Peyer's patch (tissue), 4 donors: ENCODE data around the gene WWOX. TPM values are rescaled to one million over a fixed set of nuclear protein-coding genes. Genes with fewer than 3 reads are reported as not detected.

ENCODE experiments used
- DNase-seq, 3 donors: peaks; one replicate each; pipeline ENCODE4 v3.0.0-alpha.2; 2017 to 2019
- H3K27ac ChIP-seq, 4 donors: fragments of 200-600 bp; sonication (generic); one replicate each; pipeline ENCODE4 v1.5.1; 2016 to 2019
- H3K27me3 ChIP-seq, 2 donors: fragments of 200-600 bp; sonication (generic); one replicate each; pipeline ENCODE4 v1.5.1; 2019
- H3K36me3 ChIP-seq, 3 donors: fragments of 200-600 bp; sonication (generic); one replicate each; pipeline ENCODE4 v1.5.1; 2016 to 2019
- H3K4me1 ChIP-seq, 4 donors: fragments of 200-600 bp; sonication (generic); one replicate each; pipeline ENCODE4 v1.5.1; 2016 to 2019
- H3K4me3 ChIP-seq, 4 donors: fragments of 200-600 bp; sonication (generic); 1 replicate in 3 of 4; 2 replicates in 1 of 4; pipeline ENCODE4 v1.5.1; 2016 to 2019; ENCODE audit warnings: mild to moderate bottlenecking in 1 of 4
- H3K9me3 ChIP-seq, 4 donors: fragments of 200-600 bp; sonication (generic); one replicate each; pipeline ENCODE4 v1.5.1; 2016 to 2019; ENCODE audit warnings: mild to moderate bottlenecking in 1 of 4
- CTCF ChIP-seq, 6 experiments: fragments of 450-650 bp in 4 of 6; fragments of 200-600 bp in 2 of 6; sonication (generic) in 1 of 6; IDR thresholded peaks; one replicate each; pipeline ENCODE4 v1.5.1; 2017 to 2019; ENCODE audit warnings: antibody characterized with exemption in 6 of 6, mild to moderate bottlenecking in 3 of 6, moderate library complexity in 1 of 6
- POLR2A ChIP-seq, 2 donors: fragments of 450-650 bp; IDR thresholded peaks; one replicate each; pipeline ENCODE4 v1.5.1; 2017; ENCODE audit warnings: antibody characterized with exemption in 2 of 2, mild to moderate bottlenecking in 2 of 2, moderate library complexity in 2 of 2
- total RNA-seq, 4 donors: library from RNA; depleted of rRNA; stranded (reverse); fragments of >200 nt; gene quantifications; one replicate each; pipeline ENCODE4 v1.1.0, GENCODE V29; 2016

Gene WWOX
- total RNA-seq, 4 donors from 2014 or later, result 17.3 to 197 (median 57.5) TPM

GRCh38 chr16:78946556-78946955, 847.1 kb downstream of the WWOX start:
- H3K9me3 ChIP-seq, result no peaks in the 10 kb centered on the region
- no peak overlapping the region for H3K4me3 ChIP-seq
- no peak for DNase-seq
- H3K27ac ChIP-seq, result no peak overlapping the region
- H3K36me3 ChIP-seq, result no peaks in the 10 kb centered on the region
- H3K27me3 ChIP-seq, result no peaks in the 10 kb centered on the region
- TF ChIP-seq CTCF (IDR thresholded peaks at IDR 0.05), result no peak
- TF ChIP-seq POLR2A (IDR thresholded peaks at IDR 0.05), result no peak
- no peaks in the 10 kb centered on the region for H3K4me1 ChIP-seq

GRCh38 chr16:78950768-78951167, 851.3 kb downstream of the WWOX start:
- Histone ChIP-seq H3K4me3 (no peak overlapping the region), H3K36me3 (no peaks in the 10 kb centered on the region), H3K27ac (no peak overlapping the region), H3K27me3 (no peaks in the 10 kb centered on the region), H3K4me1 (no peaks in the 10 kb centered on the region), H3K9me3 (no peaks in the 10 kb centered on the region)
- no peak for TF ChIP-seq CTCF (IDR thresholded peaks at IDR 0.05)
- DNase-seq, result no peak

- DNase-seq, result no peak
- no peak overlapping the region for H3K4me3 ChIP-seq
- no peaks in the 10 kb centered on the region for H3K9me3 ChIP-seq
- no peaks in the 10 kb centered on the region for H3K36me3 ChIP-seq
- H3K27me3 ChIP-seq, result no peaks in the 10 kb centered on the region
- TF ChIP-seq POLR2A (IDR thresholded peaks at IDR 0.05) (no peak), CTCF (IDR thresholded peaks at IDR 0.05) (no peak)
- no peaks in the 10 kb centered on the region for H3K4me1 ChIP-seq
- no peak overlapping the region for H3K27ac ChIP-seq
Measured at GRCh38 chr16:78952630-78953029, 853.2 kb downstream of the WWOX start.

- no peak overlapping the region for H3K4me3 ChIP-seq
Measured at GRCh38 chr16:78953526-78953925, 854.1 kb downstream of the WWOX start.

GRCh38 chr16:78955206-78955605, 855.8 kb downstream of the WWOX start:
- H3K27me3 ChIP-seq, result no peaks in the 10 kb centered on the region
- no peaks in the 10 kb centered on the region for H3K36me3 ChIP-seq
- H3K4me1 ChIP-seq, result no peaks in the 10 kb centered on the region
- no peak for DNase-seq
- H3K4me3 ChIP-seq, result no peak overlapping the region
- no peaks in the 10 kb centered on the region for H3K9me3 ChIP-seq
- H3K27ac ChIP-seq, result no peak overlapping the region
- no peak for TF ChIP-seq POLR2A (IDR thresholded peaks at IDR 0.05)
- no peak for TF ChIP-seq CTCF (IDR thresholded peaks at IDR 0.05)

More at GRCh38 chr16:78953526-78953925, 854.1 kb downstream of the WWOX start:
- Histone ChIP-seq H3K27ac (no peak overlapping the region), H3K9me3 (no peaks in the 10 kb centered on the region), H3K4me1 (no peaks in the 10 kb centered on the region), H3K27me3 (no peaks in the 10 kb centered on the region), H3K36me3 (no peaks in the 10 kb centered on the region)
- DNase-seq, result no peak
- TF ChIP-seq CTCF (IDR thresholded peaks at IDR 0.05), result no peak
- no peak for TF ChIP-seq POLR2A (IDR thresholded peaks at IDR 0.05)

- DNase-seq, result no peak
- no peaks in the 10 kb centered on the region for H3K36me3 ChIP-seq
- TF ChIP-seq CTCF (IDR thresholded peaks at IDR 0.05) (no peak), POLR2A (IDR thresholded peaks at IDR 0.05) (no peak)
- no peaks in the 10 kb centered on the region for H3K4me1 ChIP-seq
- no peak overlapping the region for H3K27ac ChIP-seq
- no peaks in the 10 kb centered on the region for H3K9me3 ChIP-seq
- no peak overlapping the region for H3K4me3 ChIP-seq
- H3K27me3 ChIP-seq, result no peaks in the 10 kb centered on the region
Measured at GRCh38 chr16:78956859-78957258, 857.4 kb downstream of the WWOX start.
